Measurements from ENCODE around the gene GPR161. TPM values are rescaled to one million over a fixed set of nuclear protein-coding genes. Genes with fewer than 3 reads are reported as not detected.

Gene GPR161
- total RNA-seq, 1 donor from 2014 or later: 40.9 TPM

- no peak for TF ChIP-seq CTCF (IDR thresholded peaks at IDR 0.05; ENCODE audit: unreplicated experiment)
- Mint-ChIP-seq H3K36me3 (ENCODE audit: low read depth, unreplicated experiment) (no peaks in the 10 kb centered on the region), H3K9me3 (ENCODE audit: unreplicated experiment) (no peaks in the 10 kb centered on the region), H3K4me3 (ENCODE audit: unreplicated experiment) (no peak overlapping the region), H3K27me3 (ENCODE audit: unreplicated experiment) (peaks cover 6% of the 10 kb centered on the region), H3K27ac (ENCODE audit: unreplicated experiment) (no peak overlapping the region), H3K4me1 (ENCODE audit: unreplicated experiment) (no peaks in the 10 kb centered on the region)
- DNase-seq (ENCODE audit: low spot score): no peak
These were observed 31.1 kb upstream of the GPR161 start for GRCh38 chr1:168167806-168168205.

- TF ChIP-seq CTCF (IDR thresholded peaks at IDR 0.05; ENCODE audit: unreplicated experiment): no peak
- DNase-seq (ENCODE audit: low spot score): no peak
- no peak overlapping the region for H3K4me3 Mint-ChIP-seq (ENCODE audit: unreplicated experiment)
- no peaks in the 10 kb centered on the region for H3K36me3 Mint-ChIP-seq (ENCODE audit: low read depth, unreplicated experiment)
- H3K4me1 Mint-ChIP-seq (ENCODE audit: unreplicated experiment): no peaks in the 10 kb centered on the region
- peaks cover 2% of the 10 kb centered on the region for H3K9me3 Mint-ChIP-seq (ENCODE audit: unreplicated experiment)
- H3K27me3 Mint-ChIP-seq (ENCODE audit: unreplicated experiment): peaks cover 8% of the 10 kb centered on the region
- H3K27ac Mint-ChIP-seq (ENCODE audit: unreplicated experiment): no peak overlapping the region
These were observed 28.0 kb upstream of the GPR161 start for GRCh38 chr1:168164771-168165170.

- Mint-ChIP-seq H3K36me3 (ENCODE audit: low read depth, unreplicated experiment) (no peaks in the 10 kb centered on the region), H3K9me3 (ENCODE audit: unreplicated experiment) (peaks cover 5% of the 10 kb centered on the region), H3K4me1 (ENCODE audit: unreplicated experiment) (no peaks in the 10 kb centered on the region), H3K4me3 (ENCODE audit: unreplicated experiment) (no peak overlapping the region), H3K27me3 (ENCODE audit: unreplicated experiment) (peaks cover 8% of the 10 kb centered on the region), H3K27ac (ENCODE audit: unreplicated experiment) (no peak overlapping the region)
- no peak for DNase-seq (ENCODE audit: low spot score)
- no peak for TF ChIP-seq CTCF (IDR thresholded peaks at IDR 0.05; ENCODE audit: unreplicated experiment)
These were observed 26.9 kb upstream of the GPR161 start for GRCh38 chr1:168163670-168164069.

- Mint-ChIP-seq H3K27me3 (ENCODE audit: unreplicated experiment) (peaks cover 6% of the 10 kb centered on the region), H3K9me3 (ENCODE audit: unreplicated experiment) (peaks cover 11% of the 10 kb centered on the region), H3K36me3 (ENCODE audit: low read depth, unreplicated experiment) (peaks cover 4% of the 10 kb centered on the region), H3K4me3 (ENCODE audit: unreplicated experiment) (no peak overlapping the region), H3K27ac (ENCODE audit: unreplicated experiment) (no peak overlapping the region), H3K4me1 (ENCODE audit: unreplicated experiment) (no peaks in the 10 kb centered on the region)
- no peak for TF ChIP-seq CTCF (IDR thresholded peaks at IDR 0.05; ENCODE audit: unreplicated experiment)
- DNase-seq (ENCODE audit: low spot score): no peak
These were observed 24.7 kb upstream of the GPR161 start for GRCh38 chr1:168161459-168161858.

- Mint-ChIP-seq H3K4me1 (ENCODE audit: unreplicated experiment) (no peaks in the 10 kb centered on the region), H3K27me3 (ENCODE audit: unreplicated experiment) (peaks cover 3% of the 10 kb centered on the region), H3K36me3 (ENCODE audit: low read depth, unreplicated experiment) (peaks cover 4% of the 10 kb centered on the region), H3K27ac (ENCODE audit: unreplicated experiment) (no peak overlapping the region), H3K4me3 (ENCODE audit: unreplicated experiment) (no peak overlapping the region), H3K9me3 (ENCODE audit: unreplicated experiment) (peaks cover 11% of the 10 kb centered on the region)
- no peak for DNase-seq (ENCODE audit: low spot score)
- TF ChIP-seq CTCF (IDR thresholded peaks at IDR 0.05; ENCODE audit: unreplicated experiment): no peak
These were observed 23.2 kb upstream of the GPR161 start for GRCh38 chr1:168159979-168160378.

Data from endothelial cell (in vitro differentiated cells).